ENCODE results near the gene CELF2.

CELF2 gene

GRCh38 chr10:11252887-11253286 lies 235.2 kb downstream of the CELF2 start:
- no peaks in the 10 kb centered on the region for H3K27me3 ChIP-seq (ENCODE audit: insufficient read depth, low read length, poor library complexity)
- no peak overlapping the region for H3K4me2 ChIP-seq (ENCODE audit: insufficient read depth, low read length)
- H3K36me3 ChIP-seq (ENCODE audit: insufficient read depth, low read length), result peaks cover 78% of the 10 kb centered on the region
- DNase-seq, result no peak
- H3K79me2 ChIP-seq (ENCODE audit: insufficient read depth, low read length), result peaks cover 15% of the 10 kb centered on the region
- no peak overlapping the region for H3K4me3 ChIP-seq (ENCODE audit: low read depth in 1 of 2, low read length in 2 of 2)
- no peak overlapping the region for H2AFZ ChIP-seq (ENCODE audit: low read depth, low read length)
- H3K27ac ChIP-seq (ENCODE audit: low read length), result no peak overlapping the region
- H3K4me1 ChIP-seq (ENCODE audit: insufficient read depth, low read length), result no peaks in the 10 kb centered on the region
- no peak overlapping the region for H3K9ac ChIP-seq (ENCODE audit: low read depth, low read length)
- no peaks in the 10 kb centered on the region for H3K9me3 ChIP-seq (ENCODE audit: insufficient read depth, low read length, severe bottlenecking)
- TF ChIP-seq EZH2 (IDR thresholded peaks at IDR 0.05; ENCODE audit: borderline replicate concordance, low read depth, low read length, severe bottlenecking) (no peak), CTCF (IDR thresholded peaks at IDR 0.05; ENCODE audit: borderline replicate concordance, extremely low read depth, low read length, poor library complexity, severe bottlenecking) (no peak)
- no peak for ATAC-seq (ENCODE audit: insufficient read depth, low read depth)
- peaks cover 34% of the 10 kb centered on the region for H4K20me1 ChIP-seq (ENCODE audit: insufficient read depth, low read length)

GRCh38 chr10:11253385-11254002 lies 235.8 kb downstream of the CELF2 start:
- Histone ChIP-seq H3K4me3 (ENCODE audit: low read depth in 1 of 2, low read length in 2 of 2) (no peak overlapping the region), H3K36me3 (ENCODE audit: insufficient read depth, low read length) (peaks cover 84% of the 10 kb centered on the region), H3K4me1 (ENCODE audit: insufficient read depth, low read length) (no peaks in the 10 kb centered on the region), H2AFZ (ENCODE audit: low read depth, low read length) (no peak overlapping the region), H3K9ac (ENCODE audit: low read depth, low read length) (no peak overlapping the region), H3K4me2 (ENCODE audit: insufficient read depth, low read length) (no peak overlapping the region), H4K20me1 (ENCODE audit: insufficient read depth, low read length) (peaks cover 30% of the 10 kb centered on the region), H3K27me3 (ENCODE audit: insufficient read depth, low read length, poor library complexity) (no peaks in the 10 kb centered on the region), H3K27ac (ENCODE audit: low read length) (no peak overlapping the region), H3K9me3 (ENCODE audit: insufficient read depth, low read length, severe bottlenecking) (no peaks in the 10 kb centered on the region), H3K79me2 (ENCODE audit: insufficient read depth, low read length) (peaks cover 11% of the 10 kb centered on the region)
- DNase-seq (no peak), ATAC-seq (ENCODE audit: insufficient read depth, low read depth) (no peak)
- no peak for TF ChIP-seq EZH2 (IDR thresholded peaks at IDR 0.05; ENCODE audit: borderline replicate concordance, low read depth, low read length, severe bottlenecking)
- no peak for TF ChIP-seq CTCF (IDR thresholded peaks at IDR 0.05; ENCODE audit: borderline replicate concordance, extremely low read depth, low read length, poor library complexity, severe bottlenecking)

GRCh38 chr10:11255156-11255555 lies 237.5 kb downstream of the CELF2 start:
- ATAC-seq (ENCODE audit: insufficient read depth, low read depth), result no peak
- H3K4me1 ChIP-seq (ENCODE audit: insufficient read depth, low read length), result no peaks in the 10 kb centered on the region
- no peaks in the 10 kb centered on the region for H3K9me3 ChIP-seq (ENCODE audit: insufficient read depth, low read length, severe bottlenecking)
- H3K36me3 ChIP-seq (ENCODE audit: insufficient read depth, low read length), result peaks cover 85% of the 10 kb centered on the region
- H3K4me3 ChIP-seq (ENCODE audit: low read depth in 1 of 2, low read length in 2 of 2), result no peak overlapping the region
- H3K4me2 ChIP-seq (ENCODE audit: insufficient read depth, low read length), result no peak overlapping the region
- no peak for TF ChIP-seq CTCF (IDR thresholded peaks at IDR 0.05; ENCODE audit: borderline replicate concordance, extremely low read depth, low read length, poor library complexity, severe bottlenecking)
- no peak for DNase-seq
- peaks cover 21% of the 10 kb centered on the region for H4K20me1 ChIP-seq (ENCODE audit: insufficient read depth, low read length)
- H3K9ac ChIP-seq (ENCODE audit: low read depth, low read length), result no peak overlapping the region
- no peak overlapping the region for H3K27ac ChIP-seq (ENCODE audit: low read length)
- H2AFZ ChIP-seq (ENCODE audit: low read depth, low read length), result no peak overlapping the region
- peaks cover 6% of the 10 kb centered on the region for H3K79me2 ChIP-seq (ENCODE audit: insufficient read depth, low read length)
- no peaks in the 10 kb centered on the region for H3K27me3 ChIP-seq (ENCODE audit: insufficient read depth, low read length, poor library complexity)

Measured in DND-41 (cell line).